Right forelimb (tissue), 1 donor: ENCODE measurements around the gene OPA3.

Experiments used
- DNase-seq: peaks from one replicate; pipeline ENCODE4 v3.0.0-alpha.2; 2018

OPA3 gene

GRCh38 chr19:45499196-45500180 lies 85.1 kb downstream of the OPA3 start:
- no peak for DNase-seq

GRCh38 chr19:45498411-45499195 lies 86.0 kb downstream of the OPA3 start, which contains the start of gene PPM1N:
PPM1N (plus strand) TSS chr19:45498443; CDS start chr19:45498473, 30 bp downstream.
- no peak for DNase-seq

GRCh38 chr19:45497791-45498190 lies 86.8 kb downstream of the OPA3 start:
- DNase-seq, result no peak

- DNase-seq, result peak; percentile 75
Measured at GRCh38 chr19:45496349-45496953, 88.2 kb downstream of the OPA3 start.

GRCh38 chr19:45495178-45495577 lies 89.4 kb downstream of the OPA3 start:
- no peak for DNase-seq

GRCh38 chr19:45494261-45494916 lies 90.2 kb downstream of the OPA3 start:
- no peak for DNase-seq

GRCh38 chr19:45492627-45493470 lies 91.8 kb downstream of the OPA3 start:
- DNase-seq, result peak; percentile 78

- no peak for DNase-seq
Measured at GRCh38 chr19:45492137-45492626, 92.4 kb downstream of the OPA3 start.

- no peak for DNase-seq
Measured at GRCh38 chr19:45489216-45489855, 95.3 kb downstream of the OPA3 start.

GRCh38 chr19:45488708-45489107 lies 95.9 kb downstream of the OPA3 start:
- DNase-seq, result no peak

GRCh38 chr19:45485305-45486077 lies 99.1 kb downstream of the OPA3 start:
- DNase-seq, result peak; percentile 97

- no peak for DNase-seq
Measured at GRCh38 chr19:45484273-45484945, 100.2 kb downstream of the OPA3 start.

- DNase-seq, result no peak
Measured at GRCh38 chr19:45483033-45483432, 101.6 kb downstream of the OPA3 start.

GRCh38 chr19:45478454-45479238 lies 106.0 kb downstream of the OPA3 start:
- DNase-seq, result peak; percentile 91

- DNase-seq, result peak; percentile 61
Measured at GRCh38 chr19:45477713-45478453, 106.7 kb downstream of the OPA3 start.
